ENCODE data around the gene ATF7. TPM values are rescaled to one million over a fixed set of nuclear protein-coding genes. Genes with fewer than 3 reads are reported as not detected.
A peak's percentile ranks its signal among the peaks of the same experiment; 100 is the strongest.

Gene ATF7
- total RNA-seq, 1 donor from 2014 or later = 4.1 TPM

DNA sequence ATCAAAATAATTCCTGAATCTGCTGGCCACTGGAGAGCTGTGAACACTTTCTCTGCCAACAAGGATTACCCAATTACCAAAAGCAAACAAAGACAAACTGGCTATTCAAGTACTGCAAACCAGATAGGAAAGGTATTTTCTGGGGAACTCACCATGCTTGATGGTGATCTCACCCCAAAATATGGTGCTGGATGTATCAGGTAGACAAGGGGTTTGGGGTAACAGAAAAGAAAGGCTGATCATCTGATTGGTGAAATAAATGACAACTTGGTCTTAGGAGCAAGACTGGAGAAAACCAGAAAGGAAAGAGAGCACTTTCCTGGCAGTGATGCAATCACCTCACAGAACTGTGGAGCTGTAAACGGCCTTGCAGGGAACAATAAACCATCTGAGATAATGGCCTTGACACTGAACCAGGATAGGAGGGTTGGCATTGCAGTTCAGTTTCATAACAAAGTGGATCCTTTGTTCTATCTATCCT lies 87.9 kb downstream of the ATF7 start:
- no peak for DNase-seq (ENCODE audit: low spot score in 2 of 2)
- no peak for FAIRE-seq

DNA sequence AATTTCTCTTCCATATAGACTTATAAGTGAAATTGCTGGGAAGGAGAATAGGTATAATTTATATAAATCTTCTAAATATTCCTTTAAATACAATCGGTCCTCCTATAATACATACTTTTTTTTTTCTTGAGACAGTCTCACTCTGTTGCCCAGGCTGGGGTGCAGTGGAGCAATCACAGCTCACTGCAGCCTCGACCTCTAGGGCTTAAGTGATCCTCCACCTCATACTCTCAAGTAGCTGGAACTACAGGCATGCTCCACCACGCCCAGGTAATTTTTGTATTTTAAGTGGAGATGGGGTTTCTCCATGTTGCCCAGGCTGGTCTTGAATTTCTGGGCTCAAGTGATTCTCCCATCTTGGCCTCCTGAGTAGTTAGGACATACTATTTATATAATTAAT lies 89.2 kb downstream of the ATF7 start:
- DNase-seq (ENCODE audit: low spot score in 2 of 2) (no peak), FAIRE-seq (no peak)

DNA sequence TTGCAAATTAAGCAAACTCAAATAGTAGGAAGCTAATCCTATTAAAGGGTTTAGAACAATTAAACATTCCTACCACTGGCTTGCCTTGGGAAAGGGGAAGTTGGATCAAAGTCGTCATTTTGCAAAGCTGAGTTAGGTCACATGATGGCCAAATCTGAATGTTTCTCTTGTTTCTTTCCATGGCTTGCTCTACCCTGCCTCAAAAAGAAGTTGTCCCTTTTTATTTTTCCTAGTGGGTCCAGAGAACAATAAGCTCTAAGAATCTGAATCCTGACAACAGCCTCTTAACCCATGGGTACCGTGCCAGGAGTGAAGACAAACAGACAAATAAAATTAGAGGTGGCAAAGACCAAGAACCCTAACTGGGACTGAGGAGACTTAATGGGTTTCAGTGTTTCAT lies 92.7 kb downstream of the ATF7 start:
- FAIRE-seq = no peak
- no peak for DNase-seq (ENCODE audit: low spot score in 2 of 2)

DNA sequence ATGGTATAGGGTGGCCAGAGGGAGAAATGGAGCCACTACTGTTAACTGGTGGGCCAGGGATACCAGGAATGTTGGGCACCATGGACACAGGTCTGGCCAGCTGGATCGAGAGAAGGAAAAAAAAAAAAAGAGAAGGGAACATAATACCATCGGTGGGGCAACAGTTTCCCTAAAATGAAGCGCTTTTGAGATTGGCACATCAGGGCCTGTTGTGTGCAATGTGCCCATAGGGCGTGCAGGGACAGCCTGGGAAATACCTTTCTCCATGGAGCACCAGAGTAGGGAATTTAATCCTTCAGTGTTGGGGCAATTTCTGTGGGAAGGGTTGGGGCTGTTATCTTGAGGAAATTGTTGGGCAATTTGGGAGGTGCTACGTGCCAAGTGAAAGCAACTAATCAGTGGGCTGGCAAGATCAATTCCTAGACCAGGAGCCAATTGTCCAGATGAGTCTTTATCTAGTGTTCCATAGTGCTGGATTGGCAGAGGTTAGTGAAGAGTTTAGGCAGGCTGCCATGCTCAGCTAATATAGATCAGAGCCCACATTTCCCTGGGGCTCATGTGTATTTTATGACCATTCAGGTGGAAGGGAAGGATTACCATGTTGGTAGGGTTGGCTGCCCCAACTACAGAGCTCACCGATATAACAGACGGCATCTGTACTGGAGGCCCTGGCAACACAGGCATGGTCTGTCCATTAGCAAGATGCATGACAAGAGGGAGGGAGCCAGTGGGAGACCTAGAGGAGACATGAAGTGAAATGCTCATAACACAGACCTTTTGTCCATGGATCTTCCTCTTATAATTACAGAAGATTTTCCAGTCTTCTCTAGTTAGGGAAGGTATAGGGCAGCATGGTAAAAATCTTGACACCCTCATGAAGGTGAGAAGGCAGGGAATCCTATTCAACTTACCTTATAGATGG lies 93.4 kb downstream of the ATF7 start:
- FAIRE-seq = no peak
- DNase-seq (ENCODE audit: low spot score in 2 of 2) = no peak

DNA sequence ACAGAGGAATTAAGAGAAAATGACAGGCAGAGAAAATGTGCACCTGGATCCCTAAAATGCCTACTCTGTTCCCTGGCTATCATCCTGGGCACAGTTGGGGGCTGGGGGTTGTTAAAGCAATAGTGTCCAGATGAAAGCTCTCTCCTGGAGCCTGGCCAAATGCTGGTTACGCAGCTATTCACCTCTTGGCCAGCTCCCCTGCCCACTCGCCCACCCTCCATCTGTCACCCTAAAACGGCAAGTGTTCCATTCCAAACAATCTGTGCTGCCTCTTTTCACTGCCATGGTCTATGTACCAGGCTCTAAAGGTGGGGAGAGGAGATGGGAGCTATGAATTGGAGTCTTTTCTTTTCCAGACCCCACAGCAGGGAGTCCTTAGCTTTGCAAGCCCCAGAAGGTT lies 94.2 kb downstream of the ATF7 start:
- no peak for DNase-seq (ENCODE audit: low spot score in 2 of 2)
- no peak for FAIRE-seq

DNA sequence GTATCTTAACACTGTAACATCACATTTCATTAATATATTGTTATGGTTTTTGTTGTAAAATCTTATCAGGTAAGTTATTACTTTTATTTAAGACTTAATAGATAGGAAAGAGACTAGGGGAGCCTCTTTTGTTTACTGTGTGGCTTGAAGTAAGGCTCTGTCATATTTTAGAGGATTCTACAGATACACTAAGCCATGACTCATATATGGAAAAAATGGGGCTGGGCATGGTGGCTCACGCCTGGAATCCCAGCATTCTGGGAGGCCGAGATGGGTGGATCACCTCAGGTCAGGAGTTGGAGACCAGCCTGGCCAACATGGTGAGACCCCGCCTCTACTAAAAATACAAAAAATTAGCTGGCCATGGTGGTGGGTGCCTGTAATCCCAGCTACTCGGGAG lies 95.3 kb downstream of the ATF7 start:
- FAIRE-seq (no peak), DNase-seq (ENCODE audit: low spot score in 2 of 2) (no peak)

DNA sequence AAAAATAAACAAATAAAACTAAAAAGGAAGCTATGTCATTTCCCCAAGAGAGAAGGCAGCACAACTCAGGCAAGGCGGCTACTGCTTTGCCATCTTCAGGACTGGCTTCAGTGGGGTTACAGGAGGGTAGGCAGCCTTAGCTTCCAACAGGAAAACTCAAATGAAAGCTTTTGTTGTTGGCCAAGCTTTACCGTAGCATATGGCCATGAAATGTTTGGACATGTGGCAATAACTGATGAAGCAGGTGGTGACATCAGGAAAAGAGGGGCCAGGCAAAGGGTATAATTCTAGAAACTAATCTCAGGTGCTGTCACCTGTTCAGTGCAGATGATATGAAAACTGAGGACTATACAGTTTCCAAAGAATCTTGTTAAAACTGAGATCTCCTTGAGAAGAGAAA lies 96.1 kb downstream of the ATF7 start:
- DNase-seq (ENCODE audit: low spot score in 2 of 2) (no peak), FAIRE-seq (no peak)

DNA sequence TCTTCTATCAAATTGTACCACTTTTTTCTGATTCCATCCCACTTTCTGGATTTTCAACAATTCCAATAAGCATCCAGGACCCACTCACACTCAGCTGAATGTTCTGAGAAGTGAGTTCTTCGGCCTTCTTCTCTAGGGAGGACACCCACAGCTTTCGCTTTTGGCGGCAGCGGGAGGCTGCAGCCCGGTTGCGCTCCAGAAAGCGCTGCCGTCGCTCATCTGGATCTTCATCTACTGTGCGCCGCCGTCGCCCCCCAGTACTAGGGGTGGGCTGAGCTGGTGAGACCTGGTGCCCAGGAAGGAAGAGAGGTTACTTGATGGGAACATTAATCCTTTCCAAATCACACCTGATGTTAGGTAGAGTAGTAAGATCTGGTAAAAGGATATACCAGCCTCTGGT lies 101.7 kb downstream of the ATF7 start:
- no peak for DNase-seq (ENCODE audit: low spot score in 2 of 2)
- no peak for FAIRE-seq

DNA sequence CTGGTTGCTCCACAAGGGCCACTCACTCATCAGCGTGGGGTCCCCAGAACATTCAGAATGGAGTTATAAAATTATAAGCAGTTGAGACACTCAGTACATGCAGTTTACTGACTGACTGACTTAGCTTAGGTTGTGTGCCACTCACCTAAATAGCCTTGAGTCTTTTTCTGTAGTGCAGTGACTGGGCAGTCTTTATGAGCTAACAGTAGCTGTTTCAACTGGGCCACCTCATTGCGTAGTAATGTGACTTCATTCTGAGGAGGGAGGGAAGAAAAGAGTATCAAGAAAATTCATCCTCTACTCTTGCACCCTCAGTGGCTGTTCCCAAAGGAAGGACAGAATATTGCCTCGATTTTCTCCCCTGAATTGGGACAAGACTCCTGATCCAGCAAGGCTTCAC lies 103.1 kb downstream of the ATF7 start:
- DNase-seq (ENCODE audit: low spot score in 2 of 2) = no peak
- no peak for FAIRE-seq

DNA sequence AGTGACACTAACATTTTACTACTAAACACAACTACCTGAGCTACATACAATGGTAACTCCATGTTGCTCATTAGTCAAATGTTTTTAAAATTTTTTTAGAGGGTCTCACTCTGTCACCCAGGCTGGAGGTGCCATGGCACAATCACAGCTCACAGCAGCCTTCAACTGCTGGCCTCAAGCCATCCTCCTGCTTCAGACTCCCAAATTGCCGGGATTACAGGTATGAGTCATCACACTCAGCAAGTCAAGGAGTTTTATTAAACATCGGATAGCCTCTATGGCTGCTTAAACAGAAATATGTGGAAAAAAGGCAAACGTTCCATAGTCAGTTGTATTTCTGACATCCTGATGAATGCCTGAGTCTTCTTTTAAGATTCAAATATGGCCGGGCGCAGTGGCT lies 107.8 kb downstream of the ATF7 start:
- DNase-seq (ENCODE audit: low spot score in 2 of 2) (no peak), FAIRE-seq (no peak)

DNA sequence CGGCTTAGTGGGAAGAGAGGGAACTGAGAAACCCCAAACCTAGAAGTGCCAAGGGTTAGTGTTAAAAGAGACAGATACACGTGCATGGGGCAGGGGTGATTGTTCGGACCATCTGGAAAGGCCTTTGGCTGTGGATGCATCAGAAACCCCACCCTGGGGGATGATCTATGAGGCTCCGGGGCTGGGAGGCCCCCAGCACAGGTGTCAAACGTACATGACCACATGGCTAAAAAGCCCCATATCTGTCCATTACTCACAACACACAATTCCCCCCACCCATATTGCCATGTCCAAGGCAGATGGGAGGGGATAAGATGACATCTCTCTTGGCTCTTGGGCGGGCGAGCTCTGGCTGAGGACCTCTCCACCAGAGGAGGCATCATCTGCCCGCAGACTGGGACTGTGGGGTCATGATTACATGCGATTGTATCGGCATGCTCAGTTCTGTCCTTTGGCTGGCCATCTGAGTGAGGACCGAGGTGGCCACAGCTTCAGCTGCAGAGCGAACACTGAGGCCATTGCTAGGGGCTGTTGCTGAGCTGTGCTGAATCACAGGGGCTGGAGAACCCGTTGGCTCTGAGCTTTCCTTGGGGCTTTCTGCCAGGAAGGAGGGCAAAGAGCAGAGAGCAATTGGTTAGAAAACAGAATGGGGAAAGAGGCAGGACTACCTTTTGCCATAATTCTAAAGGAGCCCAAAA lies 109.3 kb downstream of the ATF7 start:
- no peak for DNase-seq (ENCODE audit: low spot score in 2 of 2)

DNA sequence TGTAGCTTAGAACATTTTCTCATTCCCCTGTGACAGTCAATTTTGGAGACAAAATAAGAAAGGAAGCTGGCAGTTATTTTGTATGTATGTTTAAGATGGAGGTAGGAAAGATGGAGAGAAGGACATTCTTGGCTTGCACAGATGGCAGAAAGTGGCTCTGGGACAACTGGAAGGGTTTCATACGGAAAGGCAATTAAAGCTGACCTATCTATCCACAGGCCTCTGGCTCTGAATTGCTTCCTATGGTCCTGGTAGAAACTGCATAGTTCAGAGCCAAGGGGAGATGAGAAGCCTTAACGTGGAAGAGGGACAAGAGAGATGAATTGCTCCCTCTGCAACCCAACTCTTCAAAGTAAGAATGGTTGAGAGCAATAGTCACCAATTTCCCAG lies 110.9 kb downstream of the ATF7 start:
- FAIRE-seq (no peak), DNase-seq (ENCODE audit: low spot score in 2 of 2) (no peak)

More for the DNA sequence above, 109.3 kb downstream of the ATF7 start:
- FAIRE-seq = no peak

DNA sequence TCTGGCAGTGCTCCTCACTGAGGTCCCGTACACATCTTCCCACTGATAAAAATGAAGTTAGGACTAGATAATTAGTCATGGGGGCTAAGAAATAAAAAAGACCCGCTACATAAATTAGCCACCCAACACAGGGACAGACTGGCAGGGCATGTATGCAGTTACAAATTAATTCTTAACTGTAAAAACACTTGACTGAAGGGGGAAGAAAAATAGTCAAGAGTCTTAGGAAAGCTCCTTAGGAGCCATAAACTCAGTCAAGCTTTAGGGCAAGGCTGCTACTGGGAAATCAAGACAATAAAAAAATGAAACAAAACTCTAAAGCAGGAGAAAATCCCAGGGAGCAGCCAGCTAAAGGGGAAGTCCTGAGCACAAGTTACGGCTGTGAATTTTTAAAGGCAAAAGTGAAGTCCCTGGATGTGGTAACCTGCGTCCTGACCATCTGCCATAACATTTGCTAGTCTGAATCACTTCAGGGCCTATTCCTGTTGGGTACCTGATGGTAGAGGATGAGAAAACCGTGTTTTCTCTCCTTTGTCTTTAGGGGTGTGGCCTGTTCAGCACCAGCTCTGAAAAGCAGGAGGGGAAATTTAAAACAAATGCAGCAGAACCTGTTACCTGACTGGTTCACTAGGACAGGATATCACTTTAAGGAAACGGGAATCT lies 111.4 kb downstream of the ATF7 start:
- DNase-seq (ENCODE audit: low spot score in 2 of 2) (no peak), FAIRE-seq (no peak)

DNA sequence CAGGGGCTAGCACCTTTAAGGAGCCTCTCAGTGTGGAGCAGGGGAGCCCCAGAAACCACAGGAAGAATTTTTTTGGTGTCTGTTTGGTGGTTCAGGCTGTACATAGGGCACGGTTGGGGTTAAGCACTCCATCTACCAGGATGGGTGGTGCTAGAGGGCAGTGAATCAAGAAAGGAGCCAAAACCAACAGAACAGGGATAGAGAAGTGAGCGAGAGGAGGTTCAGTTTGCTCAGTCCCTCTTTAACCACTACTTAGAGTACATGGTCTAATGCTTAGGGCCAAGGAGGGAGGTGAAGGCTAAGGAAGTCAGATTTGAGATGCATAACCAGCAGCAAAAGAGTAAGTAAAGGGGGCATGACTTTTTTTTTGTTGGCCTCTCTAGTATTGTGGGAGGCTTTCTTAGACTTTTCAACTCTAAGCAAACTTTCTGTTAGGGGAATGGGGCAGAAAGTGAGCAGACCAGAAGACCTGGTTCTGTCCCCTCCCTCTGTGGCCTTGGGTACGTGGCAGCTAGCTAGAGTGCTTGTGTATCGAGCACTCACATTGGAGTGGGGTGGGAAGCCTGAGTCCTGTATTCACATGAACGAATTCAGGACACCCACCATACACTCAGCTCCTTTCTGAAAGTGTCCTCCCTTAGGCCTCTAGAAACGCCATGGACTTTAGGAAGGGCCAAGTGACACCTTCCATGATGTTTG lies 112.3 kb downstream of the ATF7 start:
- FAIRE-seq = no peak
- DNase-seq (ENCODE audit: low spot score in 2 of 2) = no peak

DNA sequence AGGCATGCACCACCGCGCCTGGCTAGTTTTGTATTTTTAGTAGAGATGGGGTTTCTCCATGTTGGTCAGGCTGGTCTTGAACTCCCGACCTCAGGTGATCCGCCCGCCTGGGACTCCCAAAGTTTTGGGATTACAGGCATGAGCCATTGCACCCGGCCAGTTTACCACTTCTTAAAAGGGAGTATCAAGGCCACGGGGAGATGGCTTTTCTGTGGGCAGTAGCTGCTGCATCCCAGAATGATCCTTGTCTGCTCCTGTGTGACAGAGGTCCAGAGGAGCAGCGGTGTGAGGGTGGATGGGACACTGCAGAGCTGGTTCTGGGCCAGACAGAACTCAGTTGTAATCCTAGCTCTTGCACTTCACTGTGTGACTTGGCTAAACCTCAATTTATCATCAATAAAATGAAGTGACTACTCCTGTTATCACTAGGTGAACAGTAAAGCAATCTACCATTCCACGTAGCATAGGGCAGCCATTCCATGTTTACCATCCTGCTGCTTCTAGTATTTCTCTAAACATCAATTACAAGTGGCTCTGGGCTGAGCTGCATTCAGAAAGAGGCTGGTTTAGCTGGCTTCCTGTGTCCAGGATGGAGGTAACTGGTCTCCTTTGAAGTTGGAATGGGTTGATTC lies 115.9 kb downstream of the ATF7 start:
- FAIRE-seq (no peak), DNase-seq (ENCODE audit: low spot score in 2 of 2) (no peak)

DNA sequence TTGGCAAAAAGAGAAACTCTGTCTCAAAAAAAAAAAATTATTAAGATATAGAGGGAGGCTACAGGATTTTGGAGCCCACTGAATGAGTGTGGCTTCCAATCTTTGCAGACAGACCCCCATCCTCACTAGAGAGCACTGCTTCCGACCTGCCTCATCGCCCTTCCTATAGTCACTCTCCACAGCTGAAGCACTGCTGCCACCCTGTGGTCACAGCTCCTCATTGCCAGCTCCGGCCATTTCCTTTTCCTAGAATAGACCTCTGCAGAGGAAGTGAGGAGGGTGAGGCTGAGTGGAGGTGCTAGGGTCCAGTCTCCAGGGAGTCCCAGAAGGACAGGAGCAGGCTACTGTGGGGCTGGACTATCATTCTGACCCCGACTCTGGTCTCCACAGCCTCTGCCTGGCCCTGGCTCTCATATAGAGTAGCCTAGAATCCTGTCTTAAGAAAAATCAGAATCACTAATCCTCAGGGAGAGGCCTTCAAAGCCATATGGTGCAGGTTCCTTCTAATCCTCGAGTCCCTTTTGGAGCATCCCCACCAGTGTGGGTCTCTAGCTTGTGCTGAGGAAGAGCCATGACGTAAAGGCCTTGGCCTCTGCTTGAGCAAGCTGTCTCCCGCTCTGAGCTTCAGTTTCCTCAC lies 117.5 kb downstream of the ATF7 start:
- DNase-seq (ENCODE audit: low spot score in 2 of 2) = peak; percentile 50 to 76
- FAIRE-seq = no peak

DNA sequence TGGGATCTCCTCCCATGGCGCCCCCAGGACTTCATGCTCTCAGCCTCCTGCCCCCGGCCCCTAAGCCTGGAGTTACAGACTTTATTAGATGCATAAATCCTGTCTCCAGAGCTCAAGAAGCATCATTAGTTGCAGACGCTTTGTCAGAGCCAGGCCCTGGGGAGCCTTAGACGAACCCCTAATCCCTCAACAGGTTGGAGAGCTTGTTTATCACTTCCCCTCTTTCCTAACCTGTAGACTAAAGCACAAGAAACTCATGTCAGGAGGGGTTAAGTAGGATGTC lies 118.6 kb downstream of the ATF7 start:
- FAIRE-seq (no peak), DNase-seq (ENCODE audit: low spot score in 2 of 2) (no peak)

DNA sequence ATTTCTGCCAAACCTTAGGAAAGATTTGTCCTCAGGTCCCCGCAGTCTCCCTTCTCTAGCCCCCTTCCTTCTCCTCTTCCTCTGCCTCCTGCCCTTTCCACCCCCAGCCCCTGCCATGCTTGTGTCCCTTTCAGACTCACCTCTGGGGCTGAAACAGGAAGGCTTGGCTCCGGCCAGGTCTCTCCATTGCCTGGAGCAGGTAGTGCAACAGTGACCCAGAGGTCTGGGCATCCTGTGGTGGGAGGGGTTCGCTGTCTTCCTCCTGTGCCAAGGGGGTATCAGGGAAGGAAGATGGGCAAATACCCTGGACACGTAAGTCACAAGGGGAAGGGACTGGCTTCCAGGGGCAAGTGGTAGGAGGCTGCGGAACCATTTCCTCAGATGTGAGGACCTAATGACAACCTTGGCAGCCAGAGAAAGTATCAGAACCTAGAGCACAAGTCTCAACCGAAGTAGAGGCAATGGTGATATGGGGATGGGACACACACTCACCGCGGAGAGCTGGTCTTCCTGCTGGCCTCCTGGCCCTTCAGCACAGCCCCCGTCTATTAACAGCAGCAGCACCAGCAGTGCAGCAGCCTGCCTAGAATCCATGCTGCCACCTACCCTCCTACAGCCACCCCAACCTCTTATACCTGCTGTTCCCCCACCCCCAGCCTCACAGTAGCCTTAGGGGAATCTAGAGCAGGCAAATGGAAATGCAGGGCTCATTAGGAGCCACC lies 119.1 kb downstream of the ATF7 start, which contains the start of gene NPFF:
TSS of gene NPFF (minus strand) at position 604 of the 722 bp plus-strand sequence. CDS start at position 594, 10 bp downstream.
- no peak for FAIRE-seq
- DNase-seq (ENCODE audit: low spot score in 2 of 2) = no peak

DNA sequence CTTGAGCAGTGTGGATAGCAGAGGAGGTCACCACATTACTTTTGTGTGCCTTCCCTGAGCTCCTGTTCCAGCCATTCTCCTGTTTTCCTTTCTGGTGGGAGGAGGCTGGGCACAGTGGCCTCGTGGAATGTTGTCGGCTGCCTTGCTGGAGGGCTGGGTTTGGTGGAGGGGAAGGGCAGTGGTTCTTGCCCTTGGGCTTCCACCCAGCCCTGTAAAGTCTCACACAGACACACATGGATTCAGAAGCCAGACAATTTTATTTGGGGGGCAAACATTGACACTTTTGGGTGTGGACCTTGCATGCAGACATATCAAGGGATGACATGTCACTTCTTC lies 119.8 kb downstream of the ATF7 start:
- DNase-seq (ENCODE audit: low spot score in 2 of 2) (no peak), FAIRE-seq (no peak)

Measured in frontal cortex (tissue), 4 donors.